Naive thymus-derived CD4-positive, alpha-beta T cell (primary cell): ENCODE measurements around the gene TAF5L. TPM values are rescaled to one million over a fixed set of nuclear protein-coding genes. Genes with fewer than 3 reads are reported as not detected.

ENCODE experiments used
- ATAC-seq: fragments of 150-1000 bp; cut with Tn5 transposase; 2 replicates; pipeline ENCODE4 v1.10.0; 2021; ENCODE audit warnings: mild to moderate bottlenecking, moderate library complexity
- CTCF ChIA-PET: fragments of 350-600 bp; sonication (Branson Sonifier 250); formaldehyde crosslinking; loops from one replicate; lab custom pipeline; 2021; ENCODE audit warnings: antibody characterized with exemption; lab: Charles Lee
- POLR2A ChIA-PET: fragments of 350-600 bp; sonication (Branson Sonifier 250); formaldehyde crosslinking; loops from one replicate; lab custom pipeline; 2021; ENCODE audit warnings: antibody characterized with exemption, inconsistent platforms; lab: Charles Lee
- DNase-seq, 9 donors: peaks; one replicate each; pipeline versions ENCODE4 v3.0.0 to v3.0.0-alpha.2; 2020 to 2022; ENCODE audit warnings: mixed read lengths in 1 of 9
- H3K27ac ChIP-seq: one replicate; pipeline ENCODE4 v1.7.0; 2013; ENCODE audit warnings: mild to moderate bottlenecking, low read depth, low read length, moderate library complexity
- H3K27me3 ChIP-seq, 2 donors: one replicate each; pipeline ENCODE4 v1.7.0; 2013; ENCODE audit warnings: low read length in 2 of 2, mild to moderate bottlenecking in 2 of 2, moderate library complexity in 2 of 2; ENCODE audit not compliant: control insufficient read depth in 2 of 2, insufficient read depth in 2 of 2
- H3K36me3 ChIP-seq, 3 experiments: 1 replicate in 2 of 3; 2 replicates in 1 of 3; pipeline ENCODE4 v1.7.0; 2013; ENCODE audit warnings: low read length in 3 of 3, mild to moderate bottlenecking in 3 of 3, moderate library complexity in 1 of 3; ENCODE audit not compliant: insufficient read depth in 3 of 3, control insufficient read depth in 2 of 3
- H3K4me1 ChIP-seq, 2 donors: one replicate each; pipeline ENCODE4 v1.7.0; 2013; ENCODE audit warnings: low read length in 2 of 2, mild to moderate bottlenecking in 2 of 2, moderate library complexity in 1 of 2; ENCODE audit not compliant: control insufficient read depth in 2 of 2, insufficient read depth in 2 of 2
- H3K4me3 ChIP-seq: 2 replicates; pipeline ENCODE4 v1.7.0; 2013; ENCODE audit warnings: mild to moderate bottlenecking, low read length
- H3K9me3 ChIP-seq, 3 experiments: 1 replicate in 2 of 3; 2 replicates in 1 of 3; pipeline ENCODE4 v1.7.0; 2013; ENCODE audit warnings: low read length in 3 of 3; ENCODE audit not compliant: control insufficient read depth in 2 of 3
- H3K27ac Mint-ChIP-seq, 9 donors: one replicate each; pipeline ENCODE4 v1.8.0; 2020 to 2022; ENCODE audit warnings: mixed read lengths in 9 of 9, mild to moderate bottlenecking in 8 of 9, moderate library complexity in 5 of 9, inconsistent platforms in 2 of 9
- H3K27me3 Mint-ChIP-seq, 5 donors: one replicate each; pipeline ENCODE4 v1.8.0; 2021 to 2022; ENCODE audit warnings: mixed read lengths in 5 of 5, mild to moderate bottlenecking in 1 of 5
- H3K36me3 Mint-ChIP-seq, 5 donors: one replicate each; pipeline ENCODE4 v1.8.0; 2020 to 2022; ENCODE audit warnings: mixed read lengths in 5 of 5, mild to moderate bottlenecking in 3 of 5, inconsistent platforms in 1 of 5
- H3K4me1 Mint-ChIP-seq, 7 donors: one replicate each; pipeline ENCODE4 v1.8.0; 2020 to 2022; ENCODE audit warnings: mixed read lengths in 7 of 7, mild to moderate bottlenecking in 3 of 7, inconsistent platforms in 1 of 7
- H3K4me3 Mint-ChIP-seq, 10 donors: one replicate each; pipeline ENCODE4 v1.8.0; 2020 to 2022; ENCODE audit warnings: mild to moderate bottlenecking in 10 of 10, mixed read lengths in 10 of 10, moderate library complexity in 6 of 10, inconsistent platforms in 2 of 10
- H3K9me3 Mint-ChIP-seq, 11 donors: one replicate each; pipeline ENCODE4 v1.8.0; 2020 to 2022; ENCODE audit warnings: mixed read lengths in 11 of 11, mild to moderate bottlenecking in 4 of 11, inconsistent platforms in 1 of 11, moderate library complexity in 1 of 11
- intact Hi-C, 2 donors: fragments of 100-400 bp; cut with micrococcal nuclease; formaldehyde crosslinking; loops; one replicate each; pipeline ENCODE4 v1.15.1; 2023
- polyA plus RNA-seq, 2 donors: library from polyadenylated mRNA; unstranded; fragments of 300-500 nt; fragmentation: Illumina TruSeq; gene quantifications; one replicate each; pipeline ENCODE4 v1.2.3, GENCODE V29; 2021
- total RNA-seq, 6 experiments: library from RNA in 5 of 6; stranded (reverse) in 5 of 6; gene quantifications; 1 replicate in 5 of 6; 2 replicates in 1 of 6; pipeline ENCODE4 v1.2.3 and lab custom pipeline; 2021 to 2026

The TAF5L gene
- total and polyA plus RNA-seq, 7 experiments from 2014 or later, result 4.7 to 27.2 (median 19.7) TPM

DNA sequence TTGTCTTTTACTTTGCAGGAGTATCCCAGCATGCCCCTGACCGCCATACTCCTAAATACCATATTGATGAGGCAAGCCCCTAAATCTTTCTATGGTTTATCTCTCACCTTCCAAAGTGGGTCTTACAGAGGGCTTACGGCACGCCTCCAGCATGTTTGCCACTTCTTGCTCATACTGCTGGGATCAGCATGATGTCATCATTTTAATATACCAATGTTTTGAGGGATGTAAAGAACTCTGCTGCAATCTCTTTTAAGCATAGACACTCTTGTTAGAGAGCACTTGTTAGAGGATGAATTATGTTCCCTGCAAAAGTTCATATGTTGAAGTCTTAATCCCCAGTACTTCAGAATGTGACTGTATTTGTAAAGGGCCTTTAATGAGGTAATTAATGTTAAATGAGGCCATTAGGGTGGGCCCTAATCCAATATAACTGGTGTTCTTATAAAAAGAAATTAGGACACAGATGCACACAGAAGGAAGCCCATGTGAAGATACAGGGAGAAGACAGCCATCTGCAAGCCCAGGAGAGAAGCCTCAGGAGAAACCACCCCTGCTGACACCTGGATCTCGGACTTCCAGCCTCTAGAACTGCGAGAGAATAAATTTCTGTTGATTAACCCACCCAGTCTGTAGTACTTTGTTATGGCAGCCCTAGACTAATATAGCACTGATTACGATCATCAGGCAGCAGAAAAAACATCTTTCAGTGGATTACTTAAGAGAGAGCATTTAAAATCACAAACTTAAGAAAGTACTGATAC, 51.1 kb downstream of the TAF5L start:
- ATAC-seq, result no peak
- H3K4me3 ChIP-seq, result no peak overlapping the region
- DNase-seq, result no peak
- intact Hi-C loops, result no loop called here
- no peak overlapping the region for H3K27ac Mint-ChIP-seq
- no peak overlapping the region for H3K27ac ChIP-seq
- CTCF ChIA-PET, result no interaction called here
- POLR2A ChIA-PET, result no interaction called here
- no peaks in the 10 kb centered on the region for H3K9me3 Mint-ChIP-seq
- peaks cover 0 to 29% (median 0%) of the 10 kb centered on the region in 5 donors for H3K27me3 Mint-ChIP-seq
- H3K4me1 ChIP-seq, result no peaks in the 10 kb centered on the region
- H3K4me3 Mint-ChIP-seq, result no peak overlapping the region
- no peaks in the 10 kb centered on the region for H3K27me3 ChIP-seq
- H3K36me3 Mint-ChIP-seq, result no peaks in the 10 kb centered on the region
- H3K4me1 Mint-ChIP-seq, result peaks cover 0 to 5% (median 4%) of the 10 kb centered on the region in 7 donors
- H3K9me3 ChIP-seq, result no peaks in the 10 kb centered on the region
- no peaks in the 10 kb centered on the region for H3K36me3 ChIP-seq

DNA sequence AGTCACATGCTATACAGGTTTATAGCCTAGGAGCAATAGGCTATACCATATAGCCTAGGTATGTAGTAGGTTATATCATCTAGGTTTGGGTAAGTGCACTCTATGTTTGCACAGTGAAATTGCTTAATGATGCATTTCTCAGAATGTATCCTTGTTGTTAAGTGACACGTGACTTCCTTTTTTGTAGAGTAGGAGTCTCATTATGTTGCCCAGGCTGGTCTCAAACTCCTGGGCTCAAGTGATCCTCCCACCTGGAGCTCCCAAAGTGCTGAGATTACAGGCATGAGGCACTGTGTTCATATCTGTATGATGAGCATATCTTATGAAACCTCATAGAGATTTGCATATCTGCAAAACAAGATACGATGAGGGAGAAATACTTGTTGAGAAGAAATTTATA, 53.6 kb downstream of the TAF5L start:
- POLR2A ChIA-PET, result no interaction called here

DNA sequence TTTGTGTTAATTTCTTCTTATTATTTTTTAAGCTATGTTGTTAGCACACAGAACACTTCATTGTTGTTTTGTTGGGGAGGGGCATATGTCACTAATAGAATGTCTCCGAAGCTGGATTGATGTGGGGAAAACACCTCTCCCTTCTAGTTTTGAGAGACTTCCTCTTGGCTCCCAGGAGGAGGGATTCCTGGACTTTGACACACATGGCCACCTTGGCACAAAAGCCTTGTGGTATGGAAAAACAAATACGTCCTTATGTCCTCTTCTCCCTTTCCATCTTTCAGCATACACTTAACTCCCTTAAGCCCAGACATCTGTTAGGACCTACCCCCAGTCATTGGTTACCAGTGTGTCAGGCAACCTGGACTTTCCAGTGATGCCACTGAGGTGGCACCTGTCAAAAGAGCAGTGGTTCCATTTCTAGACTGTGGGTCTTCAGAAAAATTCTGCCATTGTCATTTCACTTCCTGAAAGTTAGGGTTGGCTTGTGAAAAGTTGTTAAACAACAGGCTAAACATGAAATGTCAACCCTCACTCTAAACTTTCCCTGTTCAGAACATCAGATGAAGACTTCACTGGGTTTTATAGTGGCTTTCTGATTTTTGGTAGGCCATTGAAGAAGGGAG, 54.9 kb downstream of the TAF5L start:
- peaks cover 0 to 15% (median 0%) of the 10 kb centered on the region in 5 donors for H3K27me3 Mint-ChIP-seq
- H3K4me1 Mint-ChIP-seq, result peaks cover 0 to 2% (median 0%) of the 10 kb centered on the region in 7 donors

More for the DNA sequence above, 53.6 kb downstream of the TAF5L start:
- Mint-ChIP-seq H3K4me1 (peaks cover 0 to 2% (median 0%) of the 10 kb centered on the region in 7 donors), H3K27me3 (peaks cover 0 to 13% (median 0%) of the 10 kb centered on the region in 5 donors), H3K9me3 (no peaks in the 10 kb centered on the region), H3K4me3 (no peak overlapping the region), H3K36me3 (no peaks in the 10 kb centered on the region), H3K27ac (no peak overlapping the region)
- Histone ChIP-seq H3K36me3 (no peaks in the 10 kb centered on the region), H3K9me3 (no peaks in the 10 kb centered on the region), H3K4me3 (no peak overlapping the region), H3K4me1 (no peaks in the 10 kb centered on the region), H3K27ac (no peak overlapping the region), H3K27me3 (no peaks in the 10 kb centered on the region)
- no peak for DNase-seq
- CTCF ChIA-PET, result no interaction called here
- ATAC-seq, result no peak
- intact Hi-C loops, result no loop called here

DNA sequence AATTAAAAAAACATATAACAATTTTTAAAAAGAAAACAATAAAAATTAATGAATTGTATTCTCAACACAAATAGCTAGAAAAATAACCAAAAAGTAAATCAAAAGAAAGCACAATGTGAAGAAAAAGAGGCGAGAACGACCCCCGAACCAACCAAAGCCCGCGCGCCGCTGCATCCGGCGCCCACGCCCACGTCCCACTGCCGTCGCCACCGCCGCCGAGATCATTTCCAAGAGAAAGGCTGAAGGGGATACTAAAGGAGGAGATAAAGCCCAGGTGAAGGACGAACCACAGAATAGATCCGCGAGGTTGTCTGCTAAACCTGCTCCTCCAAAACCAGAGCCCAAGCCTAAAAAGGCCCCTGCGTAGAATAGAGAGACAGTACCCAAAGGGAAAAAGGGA, 55.6 kb downstream of the TAF5L start:
- intact Hi-C loops, result no loop called here
- DNase-seq, result no peak
- CTCF ChIA-PET, result no interaction called here
- peaks cover 0 to 19% (median 0%) of the 10 kb centered on the region in 5 donors for H3K27me3 Mint-ChIP-seq
- Histone ChIP-seq H3K36me3 (no peaks in the 10 kb centered on the region), H3K27ac (no peak overlapping the region), H3K4me1 (no peaks in the 10 kb centered on the region), H3K9me3 (no peaks in the 10 kb centered on the region), H3K27me3 (no peaks in the 10 kb centered on the region), H3K4me3 (no peak overlapping the region)
- POLR2A ChIA-PET, result no interaction called here
- no peak overlapping the region for H3K4me3 Mint-ChIP-seq
- H3K27ac Mint-ChIP-seq, result no peak overlapping the region
- no peak for ATAC-seq
- no peaks in the 10 kb centered on the region for H3K36me3 Mint-ChIP-seq
- H3K9me3 Mint-ChIP-seq, result no peaks in the 10 kb centered on the region
- peaks cover 0 to 2% (median 0%) of the 10 kb centered on the region in 7 donors for H3K4me1 Mint-ChIP-seq

More for the DNA sequence above, 54.9 kb downstream of the TAF5L start:
- no peak for ATAC-seq
- H3K27me3 ChIP-seq, result no peaks in the 10 kb centered on the region
- CTCF ChIA-PET, result interaction anchor here (0.6 kb wide), 1 partner anchor 310 kb away, joined by 3 read pairs; no protein-coding TSS in a partner anchor
- no peaks in the 10 kb centered on the region for H3K36me3 ChIP-seq
- no peaks in the 10 kb centered on the region for H3K9me3 ChIP-seq
- no peaks in the 10 kb centered on the region for H3K9me3 Mint-ChIP-seq
- DNase-seq, result no peak
- intact Hi-C loops, result no loop called here
- H3K36me3 Mint-ChIP-seq, result no peaks in the 10 kb centered on the region
- no peak overlapping the region for H3K27ac Mint-ChIP-seq
- H3K4me3 ChIP-seq, result no peak overlapping the region
- no peak overlapping the region for H3K27ac ChIP-seq
- POLR2A ChIA-PET, result no interaction called here
- no peak overlapping the region for H3K4me3 Mint-ChIP-seq
- H3K4me1 ChIP-seq, result no peaks in the 10 kb centered on the region

DNA sequence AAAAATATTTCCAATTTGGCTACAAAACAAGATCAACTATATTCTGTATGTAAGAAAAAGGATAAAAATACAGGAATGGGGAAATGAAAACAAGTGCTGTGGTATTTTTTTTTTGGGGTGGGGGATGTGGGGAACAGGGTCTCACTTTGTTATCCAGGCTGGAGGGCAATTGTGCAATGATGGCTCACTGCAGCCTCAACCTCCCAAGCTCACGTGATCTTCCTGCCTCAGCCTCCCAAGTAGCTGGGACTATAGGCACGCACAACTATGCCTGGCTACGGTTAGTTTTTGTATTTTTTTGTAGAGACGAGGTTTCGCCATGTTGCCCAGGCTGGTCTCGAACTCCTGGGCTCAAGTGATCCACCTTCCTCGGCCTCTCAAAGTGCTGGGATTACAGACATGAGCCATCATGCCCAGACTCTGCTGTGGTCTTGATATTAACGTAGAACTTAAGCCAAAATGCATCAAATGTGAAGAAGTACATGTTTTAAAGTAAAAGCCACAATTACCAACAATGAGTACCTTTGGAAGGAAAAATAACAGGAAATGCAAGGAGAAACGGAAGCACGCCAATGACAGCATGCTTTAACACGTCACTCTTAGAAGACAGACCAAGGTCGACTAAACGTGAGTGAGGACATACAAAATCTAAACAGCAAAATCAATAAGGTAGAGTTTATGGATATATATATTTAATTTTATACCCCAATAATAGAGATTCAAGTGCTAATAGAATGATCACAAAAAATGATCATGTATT, 58.6 kb downstream of the TAF5L start:
- H3K27me3 Mint-ChIP-seq, result peaks cover 0 to 21% (median 0%) of the 10 kb centered on the region in 5 donors
- peaks cover 0 to 1% (median 0%) of the 10 kb centered on the region in 7 donors for H3K4me1 Mint-ChIP-seq
- POLR2A ChIA-PET, result interaction anchor here (0.6 kb wide), 1 partner anchor 716 kb away, joined by 3 read pairs; no protein-coding TSS in a partner anchor
- DNase-seq (no peak), ATAC-seq (no peak)
- H3K4me3 Mint-ChIP-seq, result no peak overlapping the region
- CTCF ChIA-PET, result no interaction called here
- Histone ChIP-seq H3K36me3 (no peaks in the 10 kb centered on the region), H3K27ac (no peak overlapping the region), H3K4me3 (no peak overlapping the region), H3K9me3 (no peaks in the 10 kb centered on the region), H3K4me1 (no peaks in the 10 kb centered on the region), H3K27me3 (no peaks in the 10 kb centered on the region)
- intact Hi-C loops, result no loop called here
- H3K27ac Mint-ChIP-seq, result no peak overlapping the region
- no peaks in the 10 kb centered on the region for H3K36me3 Mint-ChIP-seq
- no peaks in the 10 kb centered on the region for H3K9me3 Mint-ChIP-seq

DNA sequence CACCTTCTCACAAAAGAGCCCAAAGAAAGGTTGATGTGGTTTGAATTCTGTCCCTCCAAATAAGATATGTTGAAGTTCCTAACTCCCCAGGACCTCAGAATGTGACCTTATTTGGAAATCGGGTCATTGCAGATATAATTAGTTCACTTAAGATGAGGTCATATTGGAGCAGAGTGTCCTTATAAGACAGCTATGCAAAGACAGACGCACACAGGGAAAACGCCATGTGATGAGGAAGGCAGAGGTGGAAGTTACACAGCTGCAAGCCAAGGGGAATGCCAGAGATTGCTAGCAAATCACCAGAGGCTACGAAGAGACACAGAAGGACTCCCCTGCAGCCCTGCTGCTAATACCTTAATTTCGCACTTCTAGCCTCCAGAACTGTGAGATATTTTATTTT, 62.2 kb downstream of the TAF5L start:
- Histone ChIP-seq H3K27ac (no peak overlapping the region), H3K27me3 (no peaks in the 10 kb centered on the region), H3K4me3 (no peak overlapping the region), H3K4me1 (peaks cover 4 to 5% of the 10 kb centered on the region in 2 donors), H3K36me3 (no peaks in the 10 kb centered on the region), H3K9me3 (no peaks in the 10 kb centered on the region)
- no peak overlapping the region for H3K27ac Mint-ChIP-seq
- peaks cover 0 to 16% (median 0%) of the 10 kb centered on the region in 5 donors for H3K27me3 Mint-ChIP-seq
- intact Hi-C loops, result no loop called here
- H3K9me3 Mint-ChIP-seq, result no peaks in the 10 kb centered on the region
- peaks cover 4 to 11% (median 9%) of the 10 kb centered on the region in 7 donors for H3K4me1 Mint-ChIP-seq
- H3K36me3 Mint-ChIP-seq, result no peaks in the 10 kb centered on the region
- ATAC-seq (no peak), DNase-seq (no peak)
- POLR2A ChIA-PET, result no interaction called here
- no peak overlapping the region for H3K4me3 Mint-ChIP-seq
- CTCF ChIA-PET, result no interaction called here
